NCI-H345 treated with DMSO at 0.1 percent for 48 hours (cell line): Measurements from ENCODE around the gene ACAN.
"Not testable (repeated sequence)": the region's sequence is repeated elsewhere in the genome, so short reads cannot be mapped to it uniquely, and the experiment has no call there.

ENCODE experiments used
- DNase-seq: peaks from one replicate; lab custom pipeline; 2025; ENCODE audit not compliant: unreplicated experiment; lab: John Stamatoyannopoulos, UW

Gene ACAN

DNA sequence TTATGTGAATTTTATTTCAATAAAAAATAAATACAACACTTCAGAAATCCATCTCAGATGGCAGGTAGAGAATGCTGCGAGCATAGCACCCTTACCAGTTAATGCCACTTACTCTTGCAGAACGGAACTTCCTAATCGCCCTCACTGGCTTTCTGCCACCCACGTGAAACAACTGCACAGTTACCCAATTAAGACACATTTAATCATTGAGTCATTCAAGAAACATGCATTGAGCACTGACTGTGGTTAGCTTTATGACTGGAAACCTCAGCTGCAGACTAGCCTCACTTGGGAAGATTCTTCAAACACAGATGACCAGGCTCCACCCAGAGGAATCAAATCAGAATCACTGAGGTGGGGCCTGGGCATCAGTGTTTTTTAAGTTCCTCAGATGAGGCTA is 115.5 kb downstream of the ACAN start:
- no peak for DNase-seq

DNA sequence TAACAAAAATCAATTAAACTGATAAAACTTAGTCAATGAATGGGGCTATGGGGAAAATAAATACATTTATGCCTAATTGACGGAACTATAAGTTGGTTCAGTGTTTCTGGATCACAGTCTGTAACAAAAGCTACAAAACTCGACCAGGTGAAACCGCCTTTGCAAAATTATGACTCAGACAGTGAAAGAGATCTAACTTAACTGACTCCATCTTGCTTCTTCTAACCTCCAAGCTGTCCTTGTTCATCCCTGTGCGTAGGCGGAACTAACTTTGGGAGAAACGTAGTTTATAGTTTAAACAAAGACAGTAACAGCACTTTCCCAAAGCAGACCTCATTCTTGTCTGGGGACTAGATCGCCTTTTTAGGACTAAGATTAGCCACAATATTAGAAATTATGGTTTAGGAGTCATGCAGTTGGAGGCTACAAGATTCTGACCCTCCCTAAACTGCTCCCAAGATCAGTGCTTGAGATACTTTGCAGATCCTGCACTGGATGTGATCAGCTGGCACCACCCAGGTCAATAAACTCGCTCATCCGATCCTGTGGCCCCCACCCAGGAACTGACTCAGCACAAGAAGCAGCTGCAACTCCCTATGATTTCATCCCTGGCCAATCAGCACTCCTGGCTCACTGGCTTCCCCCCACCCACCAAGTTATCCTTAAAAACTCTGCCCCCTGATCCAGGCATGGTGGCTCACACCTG is 117.1 kb downstream of the ACAN start:
- DNase-seq: no peak

DNA sequence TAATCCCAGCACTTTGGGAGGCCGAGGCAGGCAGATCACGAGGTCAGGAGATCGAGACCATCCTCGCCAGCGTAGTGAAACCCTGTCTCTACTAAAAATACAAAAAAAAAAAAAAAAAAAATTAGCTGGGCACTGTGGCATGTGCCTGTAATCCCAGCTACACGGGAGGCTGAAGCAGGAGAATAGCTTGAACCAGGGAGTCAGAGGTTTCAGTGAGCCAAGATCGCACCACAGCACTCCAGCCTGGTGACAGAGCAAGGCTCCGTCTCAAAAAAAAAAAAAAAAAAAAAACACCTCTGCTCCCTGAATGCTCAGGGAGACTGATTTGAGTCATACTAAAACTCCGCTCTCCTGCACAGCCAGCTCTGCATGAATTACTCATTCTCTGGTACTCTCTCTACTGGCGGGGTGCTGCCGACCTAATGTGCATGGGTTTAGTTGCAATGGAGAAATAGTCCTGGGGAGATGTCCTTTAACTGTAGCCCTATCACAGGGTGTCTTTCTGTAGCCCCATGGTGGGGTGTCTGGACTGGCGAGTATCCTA is 117.7 kb downstream of the ACAN start:
- not testable (repeated sequence) for DNase-seq
